Activated T-cell treated with anti-CD3 and anti-CD28 coated beads, Interleukin-2, amount 50 U/mL, for 72 hours (primary cell): ENCODE results near the gene RIC8B. TPM values are rescaled to one million over a fixed set of nuclear protein-coding genes. Genes with fewer than 3 reads are reported as not detected.

Source experiments
- total RNA-seq, 2 donors: library from RNA; stranded (reverse); gene quantifications; one replicate each; pipeline ENCODE4 v1.2.3, GENCODE V29; 2022

The RIC8B gene
- total RNA-seq, 2 donors from 2014 or later: 11.8 to 15.2 TPM

Other genes starting within 250 kb of the RIC8B start
- not detected for gene RFX4, start 191.7 kb upstream of the RIC8B start, total RNA-seq
- gene TMEM263, start 181.2 kb downstream of the RIC8B start, total RNA-seq: 10 to 100 TPM; 39.7 to 41.3 TPM
- gene MTERF2, start 212.5 kb downstream of the RIC8B start, total RNA-seq: 1 to 10 TPM; 6.7 to 7.8 TPM